ENCODE measurements around the gene EIF2A. TPM values are rescaled to one million over a fixed set of nuclear protein-coding genes. Genes with fewer than 3 reads are reported as not detected.

Gene EIF2A
- total and polyA plus RNA-seq, 9 of the 15 experiments (the other 6 are each of a cell fraction or from before 2014, with no cell fraction given), result 106 to 192 (median 168) TPM

DNA sequence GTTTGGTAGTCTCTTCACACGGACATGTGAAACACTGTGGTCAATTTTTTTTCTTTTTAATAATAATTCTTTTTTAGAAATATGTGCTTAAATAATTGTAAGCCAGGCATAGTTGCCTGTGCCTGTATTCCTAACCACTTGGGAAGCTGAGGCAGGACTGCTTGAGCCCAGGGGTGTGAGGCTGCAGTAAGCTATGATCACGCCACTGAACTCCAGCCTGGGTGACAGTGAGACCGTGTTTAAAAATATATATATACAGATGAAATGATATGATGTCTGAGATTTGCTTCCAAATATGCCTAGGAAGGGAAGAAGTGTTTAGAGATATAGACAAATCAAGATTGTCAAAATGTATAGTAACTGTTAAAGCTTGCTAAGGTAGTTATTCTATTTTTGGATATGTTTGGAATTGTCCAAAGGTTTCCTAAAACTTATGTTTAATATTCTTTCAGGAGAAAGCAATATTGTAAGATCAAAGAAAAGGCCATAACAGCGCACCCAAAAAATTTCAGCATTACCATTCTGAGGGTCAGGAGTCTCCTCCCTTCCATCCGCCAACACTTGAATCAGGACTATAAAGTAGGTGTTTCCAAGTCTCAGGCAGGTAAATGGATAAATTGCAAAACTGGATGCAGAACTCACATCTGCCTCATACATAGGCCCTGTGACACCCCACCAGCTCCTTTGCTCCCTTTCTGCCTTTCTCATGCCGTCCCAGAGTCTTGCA lies 56.0 kb downstream of the EIF2A start (continued):
- TF ChIP-seq, protein P1, sequence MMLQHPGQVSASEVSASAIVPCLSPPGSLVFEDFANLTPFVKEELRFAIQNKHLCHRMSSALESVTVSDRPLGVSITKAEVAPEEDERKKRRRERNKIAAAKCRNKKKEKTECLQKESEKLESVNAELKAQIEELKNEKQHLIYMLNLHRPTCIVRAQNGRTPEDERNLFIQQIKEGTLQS (IDR thresholded peaks at IDR 0.05), result peak; percentile 55; the same call in 1 of the 2 replicates
- TF ChIP-seq, protein P1 (CRISPR knock-in tag; conservative IDR thresholded peaks at IDR 0.05), result no peak
- TF ChIP-seq ZKSCAN3 (CRISPR knock-in tag; IDR thresholded peaks at IDR 0.05) (no peak), CHD4 (IDR thresholded peaks at IDR 0.05; ENCODE audit: insufficient read depth, insufficient replicate concordance, low read depth, low read length, poor library complexity, severe bottlenecking) (no peak), MEF2A (IDR thresholded peaks at IDR 0.05; ENCODE audit: control insufficient read depth, low read depth, low read length) (no peak), MTF1 (CRISPR knock-in tag; IDR thresholded peaks at IDR 0.05; ENCODE audit: borderline replicate concordance) (no peak), ZNF3 (CRISPR knock-in tag; IDR thresholded peaks at IDR 0.05) (no peak), NFRKB (IDR thresholded peaks at IDR 0.05; ENCODE audit: low read depth) (peak; percentile 98; the same call in 1 of the 2 replicates), NBN (IDR thresholded peaks at IDR 0.05; ENCODE audit: low read depth) (peak; percentile 43; the same call in 1 of the 2 replicates), FIP1L1 (IDR thresholded peaks at IDR 0.05; ENCODE audit: low read depth, low read length, poor library complexity, severe bottlenecking) (no peak), ZNF717 (CRISPR knock-in tag; IDR thresholded peaks at IDR 0.05) (no peak), NFE2 (IDR thresholded peaks at IDR 0.05; ENCODE audit: low read depth) (no peak), JUND (IDR thresholded peaks at IDR 0.05; ENCODE audit: borderline replicate concordance, low read depth, low read length) (no peak), JUND (tag; IDR thresholded peaks at IDR 0.05; ENCODE audit: borderline replicate concordance, low read depth, low read length) (peak; percentile 59; the same call in 1 of the 3 replicates), BCOR (IDR thresholded peaks at IDR 0.05) (no peak), CCAR2 (IDR thresholded peaks at IDR 0.05; ENCODE audit: low read depth, low read length) (no peak), GTF2A2 (tag; IDR thresholded peaks at IDR 0.05) (no peak), EP400 (IDR thresholded peaks at IDR 0.05) (peak; percentile 76; the same call in 1 of the 2 replicates), NR2C1 (IDR thresholded peaks at IDR 0.05) (0 out of 2 replicates have a peak, but pooled peaks have one; percentile 22), NR2C1 (tag; IDR thresholded peaks at IDR 0.05) (no peak), FOSL1 (tag; conservative IDR thresholded peaks at IDR 0.05) (0 out of 2 replicates have a peak, but pooled peaks have one; percentile 38), PHF8 (IDR thresholded peaks at IDR 0.05; ENCODE audit: borderline replicate concordance, low read length) (peak; percentile 61; the same call in 1 of the 2 replicates), CTBP1 (IDR thresholded peaks at IDR 0.05; ENCODE audit: borderline replicate concordance) (0 out of 2 replicates have a peak, but pooled peaks have one; percentile 51), HDAC1 (IDR thresholded peaks at IDR 0.05) (peak in 1 of 2 experiments; percentile 44; a peak in 1 of 4 replicates), NFATC3 (IDR thresholded peaks at IDR 0.05) (0 out of 2 replicates have a peak, but pooled peaks have one; percentile 54), ZNF830 (CRISPR knock-in tag; IDR thresholded peaks at IDR 0.05) (no peak), NFIC (IDR thresholded peaks at IDR 0.05) (no peak)
- TF ChIP-seq, protein P2, sequence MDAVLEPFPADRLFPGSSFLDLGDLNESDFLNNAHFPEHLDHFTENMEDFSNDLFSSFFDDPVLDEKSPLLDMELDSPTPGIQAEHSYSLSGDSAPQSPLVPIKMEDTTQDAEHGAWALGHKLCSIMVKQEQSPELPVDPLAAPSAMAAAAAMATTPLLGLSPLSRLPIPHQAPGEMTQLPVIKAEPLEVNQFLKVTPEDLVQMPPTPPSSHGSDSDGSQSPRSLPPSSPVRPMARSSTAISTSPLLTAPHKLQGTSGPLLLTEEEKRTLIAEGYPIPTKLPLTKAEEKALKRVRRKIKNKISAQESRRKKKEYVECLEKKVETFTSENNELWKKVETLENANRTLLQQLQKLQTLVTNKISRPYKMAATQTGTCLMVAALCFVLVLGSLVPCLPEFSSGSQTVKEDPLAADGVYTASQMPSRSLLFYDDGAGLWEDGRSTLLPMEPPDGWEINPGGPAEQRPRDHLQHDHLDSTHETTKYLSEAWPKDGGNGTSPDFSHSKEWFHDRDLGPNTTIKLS (IDR thresholded peaks at IDR 0.05; ENCODE audit: borderline replicate concordance, low read depth), result peak; percentile 39; the same call in 1 of the 2 replicates
